ENCODE data around the gene OPA1.

Gene OPA1

DNA sequence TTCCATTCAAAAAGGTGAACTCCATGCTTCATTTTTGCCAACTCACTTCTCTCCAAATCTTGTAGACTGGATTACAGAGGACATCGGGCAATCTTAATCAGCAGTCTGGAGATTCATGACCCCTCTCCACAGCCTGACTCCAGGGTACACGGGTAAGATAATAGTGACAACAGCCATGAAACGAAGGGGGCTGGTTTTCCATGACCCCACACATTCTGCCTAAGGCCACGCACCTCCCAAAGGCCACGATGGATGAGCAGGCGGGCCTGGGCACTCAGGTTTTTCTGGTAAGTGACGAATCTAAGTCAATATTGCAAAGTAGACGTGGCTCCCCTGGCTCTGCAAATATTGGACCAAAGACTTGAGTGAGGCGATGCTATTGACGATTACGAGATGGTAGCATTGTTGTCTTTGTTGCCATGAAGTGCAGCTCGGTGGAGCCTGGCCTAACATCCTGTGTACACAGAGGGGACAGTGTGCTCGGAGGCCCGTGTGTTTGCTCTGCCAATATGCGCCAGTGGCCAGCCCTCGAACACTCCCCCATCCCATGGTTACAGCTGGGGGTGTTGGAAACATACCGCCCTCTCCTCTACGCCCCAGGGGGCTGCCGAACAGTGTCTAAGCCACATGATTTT lies 119.1 kb downstream of the OPA1 start:
- no peak for DNase-seq

- DNase-seq, result no peak
These were observed 119.9 kb downstream of the OPA1 start for GRCh38 chr3:193712938-193713337.

- DNase-seq, result no peak
These were observed 121.6 kb downstream of the OPA1 start for GRCh38 chr3:193714523-193715137.

- no peak for DNase-seq
These were observed 123.1 kb downstream of the OPA1 start for GRCh38 chr3:193716150-193716549.

GRCh38 chr3:193719735-193720134 lies 126.7 kb downstream of the OPA1 start:
- no peak for DNase-seq

DNA sequence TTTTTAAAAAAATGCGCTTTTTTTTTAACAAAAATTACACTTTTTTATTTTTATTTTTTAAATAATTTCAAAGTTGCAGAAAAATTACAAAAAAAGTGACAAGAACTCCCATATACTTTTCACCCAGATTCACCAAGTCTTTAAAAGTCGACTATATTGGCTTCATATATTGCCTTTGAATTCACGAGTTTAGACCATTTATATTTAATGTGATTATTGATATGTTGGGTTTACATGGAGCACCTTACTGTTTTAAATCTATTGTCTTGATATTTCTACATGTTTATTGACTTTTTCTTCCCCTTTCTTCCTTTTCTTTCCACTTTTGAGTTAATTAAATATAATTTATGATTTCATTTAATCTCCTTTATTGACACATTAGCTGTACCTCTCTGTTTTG lies 127.2 kb downstream of the OPA1 start:
- no peak for DNase-seq

DNA sequence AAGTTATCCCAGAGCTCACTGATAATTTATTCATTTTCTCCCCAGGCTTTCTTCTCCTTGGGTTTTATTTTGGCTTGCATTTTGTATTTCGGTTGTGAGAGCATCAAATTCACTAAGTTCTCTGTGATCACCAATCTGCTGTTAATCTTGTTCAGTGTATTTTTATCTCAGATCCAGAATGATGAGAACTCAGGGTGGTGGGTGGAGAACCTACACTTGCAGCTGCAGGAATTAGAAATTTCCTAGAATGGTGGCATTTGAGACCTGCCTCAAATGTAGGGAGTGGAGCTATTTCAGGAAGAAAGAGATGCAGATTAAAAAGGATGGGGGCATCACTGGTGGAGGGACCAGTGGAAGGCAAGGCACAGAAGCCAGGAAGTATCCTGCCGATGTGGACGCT lies 129.6 kb downstream of the OPA1 start:
- DNase-seq, result no peak

DNA sequence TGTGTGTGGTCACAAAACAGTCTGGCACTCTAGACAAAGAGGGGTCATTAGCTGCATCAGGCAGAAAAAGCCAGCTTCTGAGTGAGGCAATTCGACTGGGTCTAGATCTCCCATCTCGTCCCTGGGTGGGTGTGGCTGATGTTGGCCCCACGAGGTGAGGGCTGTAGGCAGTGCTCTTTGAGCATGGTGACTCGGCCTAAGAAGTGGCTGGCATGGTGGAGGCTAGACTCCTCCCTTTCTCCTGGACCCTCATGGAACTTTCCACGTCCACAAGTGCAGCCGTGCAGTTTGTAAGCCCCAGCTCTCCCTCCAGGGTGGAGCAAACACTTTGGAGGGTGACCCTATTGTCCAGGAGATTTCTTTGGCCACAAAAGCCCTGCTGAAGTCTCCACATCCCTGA lies 134.1 kb downstream of the OPA1 start:
- no peak for DNase-seq

- DNase-seq, result no peak
These were observed 135.6 kb downstream of the OPA1 start for GRCh38 chr3:193728429-193729087.

- DNase-seq, result no peak
These were observed 136.1 kb downstream of the OPA1 start for GRCh38 chr3:193729088-193729465.

- no peak for DNase-seq
These were observed 136.6 kb downstream of the OPA1 start for GRCh38 chr3:193729601-193730000.

DNA sequence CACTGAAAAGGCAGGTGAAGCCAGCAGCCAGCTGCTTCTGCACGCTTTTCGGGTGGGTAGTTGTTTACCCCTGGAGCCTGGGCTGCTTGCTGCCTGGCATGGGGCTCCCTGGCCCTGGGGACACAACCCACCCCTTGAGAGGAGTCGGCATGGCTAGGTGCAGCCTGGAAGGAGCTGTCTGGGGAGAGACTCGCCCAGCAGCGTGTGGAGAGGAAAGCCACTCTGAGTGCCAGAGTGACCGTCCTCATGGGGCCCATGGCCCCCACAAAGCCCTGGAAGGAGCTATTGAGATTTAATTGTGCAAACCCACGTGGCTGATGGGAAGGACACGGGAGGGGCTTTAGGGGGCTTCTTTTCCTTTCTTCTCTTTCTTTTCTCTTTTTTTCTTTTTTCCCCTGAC lies 137.5 kb downstream of the OPA1 start:
- DNase-seq, result no peak

- DNase-seq, result no peak
These were observed 138.0 kb downstream of the OPA1 start for GRCh38 chr3:193730976-193731375.

GRCh38 chr3:193731656-193732055 lies 138.6 kb downstream of the OPA1 start:
- DNase-seq, result no peak

- DNase-seq, result no peak
These were observed 139.4 kb downstream of the OPA1 start for GRCh38 chr3:193732391-193732790.

DNA sequence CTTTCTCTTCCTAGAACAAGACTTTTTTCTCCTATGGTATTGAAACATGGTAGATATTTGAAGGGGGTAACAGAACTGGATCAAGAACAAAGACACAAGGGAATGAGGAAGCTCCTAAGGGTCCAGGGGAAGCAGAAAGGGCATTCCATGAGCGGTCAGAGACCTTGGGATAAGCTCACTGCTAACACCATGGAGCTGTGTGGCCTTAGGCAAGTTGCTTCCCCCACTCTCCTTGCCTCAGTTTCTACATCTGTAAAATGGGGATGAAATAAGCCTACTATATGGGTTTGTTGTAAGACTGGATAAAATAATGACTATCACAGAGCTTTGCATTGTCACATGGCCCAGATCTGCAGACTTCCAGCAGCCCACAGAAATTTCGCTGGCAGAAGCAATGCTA lies 139.8 kb downstream of the OPA1 start:
- DNase-seq, result no peak

GRCh38 chr3:193734737-193735366 lies 141.8 kb downstream of the OPA1 start:
- DNase-seq, result no peak

DNA sequence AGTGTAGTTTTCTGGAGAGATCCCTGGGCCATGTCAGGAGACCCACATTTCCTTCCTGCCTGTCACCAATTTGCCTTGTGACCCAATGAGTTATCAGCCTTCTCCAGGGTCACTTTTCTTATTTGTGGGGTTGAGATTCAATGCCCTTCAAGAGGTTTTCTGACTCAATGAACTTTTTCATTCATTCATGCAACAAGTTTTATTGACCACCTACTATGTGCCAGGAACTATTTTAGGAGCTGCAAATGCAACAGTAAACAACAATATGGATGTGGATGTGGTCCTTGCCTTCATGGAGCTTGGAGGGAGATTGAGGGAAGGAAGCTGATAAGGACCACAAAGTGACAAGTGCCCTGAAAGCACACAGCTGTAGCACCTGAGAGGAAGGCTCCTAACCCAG lies 142.8 kb downstream of the OPA1 start:
- no peak for DNase-seq

GRCh38 chr3:193736616-193737015 lies 143.6 kb downstream of the OPA1 start:
- DNase-seq, result no peak

- DNase-seq, result no peak
These were observed 144.3 kb downstream of the OPA1 start for GRCh38 chr3:193737191-193737751.

DNA sequence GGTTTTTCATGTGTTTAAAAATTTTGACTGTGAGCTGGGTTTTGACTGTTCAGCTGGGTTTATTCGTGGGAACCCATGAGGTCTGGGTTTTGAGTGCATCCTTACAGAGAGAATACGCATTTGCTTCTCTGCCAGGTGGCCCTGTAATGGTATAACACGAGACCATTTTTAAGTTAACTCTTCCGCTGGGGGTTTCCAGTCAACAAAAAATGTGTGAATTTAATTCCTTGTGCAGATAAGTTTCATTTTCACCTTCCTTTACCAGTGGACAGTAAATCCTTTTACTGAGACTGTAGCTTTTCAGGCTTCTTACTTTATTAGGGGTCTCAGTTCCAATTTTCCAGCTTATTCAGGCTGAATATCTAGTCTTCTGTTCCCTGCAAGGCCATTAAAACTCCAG lies 149.6 kb downstream of the OPA1 start:
- DNase-seq, result no peak

DNA sequence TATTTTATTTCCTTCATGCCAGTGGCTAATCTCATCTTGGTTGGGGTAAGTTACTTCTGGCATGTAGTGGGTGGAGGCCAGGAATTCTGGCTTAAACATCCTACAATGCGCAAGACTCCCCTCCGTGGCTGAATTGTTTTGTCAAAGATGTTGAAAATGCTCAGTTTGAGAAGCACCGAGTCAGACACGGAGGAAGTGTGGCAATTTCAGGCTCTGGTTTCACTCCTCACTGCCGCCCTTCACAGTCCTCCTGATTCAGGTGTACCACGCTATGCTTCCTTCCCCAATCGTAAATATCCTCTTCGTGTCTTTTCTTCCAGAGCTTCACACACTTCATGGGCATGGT lies 150.7 kb downstream of the OPA1 start:
- no peak for DNase-seq

GRCh38 chr3:193744048-193744821 lies 151.2 kb downstream of the OPA1 start:
- DNase-seq, result peak; percentile 23

All from NCI-H2171 treated with DMSO at 0.1 percent for 48 hours (cell line).